Body of pancreas (tissue), 4 donors: ENCODE data around the gene DDIT3.
A peak's percentile ranks its signal among the peaks of the same experiment; 100 is the strongest.

Experiments
- POLR2A ChIP-seq, 3 donors: fragments of 450-650 bp; IDR thresholded peaks; one replicate each; pipeline ENCODE4 v1.6.1; 2016; ENCODE audit warnings: antibody characterized with exemption in 3 of 3, mild to moderate bottlenecking in 2 of 3
- TF ChIP-seq, protein P1 (sequence below), 7 experiments: fragments of 450-650 bp in 4 of 7; fragments of 200-600 bp in 3 of 7; sonication (generic) in 3 of 7; IDR thresholded peaks; one replicate each; pipeline ENCODE4 v1.5.1; 2016 to 2019; ENCODE audit warnings: antibody characterized with exemption in 7 of 7

DNA sequence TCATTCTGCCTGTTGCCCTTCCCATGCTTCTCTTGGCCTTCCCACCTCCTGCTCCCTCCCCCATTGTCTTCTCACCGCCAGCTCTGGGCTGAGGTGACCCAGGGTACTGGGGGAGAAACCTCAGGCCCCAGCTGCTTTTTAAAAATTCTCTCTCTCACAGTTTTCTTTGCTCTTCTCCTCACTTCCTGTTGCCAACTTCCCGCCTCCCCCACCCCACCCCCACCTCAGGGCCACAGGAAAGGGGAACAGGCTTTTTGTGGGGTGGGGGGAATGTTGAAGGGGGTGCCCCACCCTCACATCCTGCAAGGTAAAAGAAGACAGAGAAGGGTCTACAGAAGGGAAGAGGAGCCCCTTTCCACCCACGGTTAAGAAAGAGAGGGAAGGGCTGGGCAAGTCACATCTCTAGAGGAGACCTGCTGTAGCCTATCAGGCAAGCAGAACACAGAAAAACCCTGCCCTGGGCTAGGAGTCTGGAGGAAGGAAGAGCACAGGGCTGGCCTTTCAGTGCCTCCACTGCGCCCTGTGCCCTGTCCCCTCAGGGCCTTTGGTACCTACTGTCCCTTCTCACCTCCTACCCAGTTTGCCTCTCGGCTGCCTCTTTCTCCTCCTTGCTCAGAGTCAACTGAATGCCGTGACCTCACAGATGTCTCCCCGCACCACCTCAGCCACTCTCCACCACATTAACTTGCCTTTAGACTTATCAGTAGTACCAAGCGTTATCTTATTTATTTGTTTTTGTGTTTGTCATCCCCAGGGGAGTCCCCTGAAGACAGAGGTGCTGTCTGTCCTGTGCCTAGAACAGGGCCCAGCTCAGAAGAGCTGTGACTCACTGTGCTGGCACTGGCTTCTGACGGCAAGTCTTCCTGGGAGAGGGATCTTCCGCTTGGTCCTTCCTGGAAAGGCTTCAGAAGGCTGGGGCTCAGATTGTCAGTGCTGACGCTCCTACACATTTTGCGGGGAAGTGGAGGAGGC, 42.3 kb downstream of the DDIT3 start:
- peak in 1 of 3 donors; percentile 21 for TF ChIP-seq POLR2A (IDR thresholded peaks at IDR 0.05)
- TF ChIP-seq, protein P1, sequence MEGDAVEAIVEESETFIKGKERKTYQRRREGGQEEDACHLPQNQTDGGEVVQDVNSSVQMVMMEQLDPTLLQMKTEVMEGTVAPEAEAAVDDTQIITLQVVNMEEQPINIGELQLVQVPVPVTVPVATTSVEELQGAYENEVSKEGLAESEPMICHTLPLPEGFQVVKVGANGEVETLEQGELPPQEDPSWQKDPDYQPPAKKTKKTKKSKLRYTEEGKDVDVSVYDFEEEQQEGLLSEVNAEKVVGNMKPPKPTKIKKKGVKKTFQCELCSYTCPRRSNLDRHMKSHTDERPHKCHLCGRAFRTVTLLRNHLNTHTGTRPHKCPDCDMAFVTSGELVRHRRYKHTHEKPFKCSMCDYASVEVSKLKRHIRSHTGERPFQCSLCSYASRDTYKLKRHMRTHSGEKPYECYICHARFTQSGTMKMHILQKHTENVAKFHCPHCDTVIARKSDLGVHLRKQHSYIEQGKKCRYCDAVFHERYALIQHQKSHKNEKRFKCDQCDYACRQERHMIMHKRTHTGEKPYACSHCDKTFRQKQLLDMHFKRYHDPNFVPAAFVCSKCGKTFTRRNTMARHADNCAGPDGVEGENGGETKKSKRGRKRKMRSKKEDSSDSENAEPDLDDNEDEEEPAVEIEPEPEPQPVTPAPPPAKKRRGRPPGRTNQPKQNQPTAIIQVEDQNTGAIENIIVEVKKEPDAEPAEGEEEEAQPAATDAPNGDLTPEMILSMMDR (IDR thresholded peaks at IDR 0.05), result no peak
